ENCODE measurements around the gene RSPH10B2.
"Not testable (repeated sequence)": the region's sequence is repeated elsewhere in the genome, so short reads cannot be mapped to it uniquely, and the experiment has no call there.

DNA sequence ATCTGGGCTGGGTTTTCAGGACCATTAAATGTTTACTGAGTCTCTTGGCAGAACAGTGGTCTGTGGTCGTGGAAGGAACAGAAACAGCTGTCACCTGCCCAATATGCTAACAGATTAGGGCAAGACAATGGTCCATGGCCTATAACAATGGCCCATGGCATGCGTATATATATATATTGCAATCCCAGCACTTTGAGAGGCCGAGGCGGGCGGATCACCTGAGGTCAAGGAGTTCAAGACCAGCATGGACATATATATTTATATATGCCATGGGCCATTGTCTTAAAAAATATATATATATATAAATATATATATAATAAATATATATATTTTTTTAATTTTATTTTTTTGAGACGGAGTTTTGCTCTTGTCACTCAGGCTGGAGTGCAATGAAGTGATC is 27.7 kb downstream of the RSPH10B2 start:
- TF ChIP-seq, protein P1, sequence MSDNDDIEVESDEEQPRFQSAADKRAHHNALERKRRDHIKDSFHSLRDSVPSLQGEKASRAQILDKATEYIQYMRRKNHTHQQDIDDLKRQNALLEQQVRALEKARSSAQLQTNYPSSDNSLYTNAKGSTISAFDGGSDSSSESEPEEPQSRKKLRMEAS (IDR thresholded peaks at IDR 0.05) = not testable (repeated sequence)
- TF ChIP-seq, protein P2, sequence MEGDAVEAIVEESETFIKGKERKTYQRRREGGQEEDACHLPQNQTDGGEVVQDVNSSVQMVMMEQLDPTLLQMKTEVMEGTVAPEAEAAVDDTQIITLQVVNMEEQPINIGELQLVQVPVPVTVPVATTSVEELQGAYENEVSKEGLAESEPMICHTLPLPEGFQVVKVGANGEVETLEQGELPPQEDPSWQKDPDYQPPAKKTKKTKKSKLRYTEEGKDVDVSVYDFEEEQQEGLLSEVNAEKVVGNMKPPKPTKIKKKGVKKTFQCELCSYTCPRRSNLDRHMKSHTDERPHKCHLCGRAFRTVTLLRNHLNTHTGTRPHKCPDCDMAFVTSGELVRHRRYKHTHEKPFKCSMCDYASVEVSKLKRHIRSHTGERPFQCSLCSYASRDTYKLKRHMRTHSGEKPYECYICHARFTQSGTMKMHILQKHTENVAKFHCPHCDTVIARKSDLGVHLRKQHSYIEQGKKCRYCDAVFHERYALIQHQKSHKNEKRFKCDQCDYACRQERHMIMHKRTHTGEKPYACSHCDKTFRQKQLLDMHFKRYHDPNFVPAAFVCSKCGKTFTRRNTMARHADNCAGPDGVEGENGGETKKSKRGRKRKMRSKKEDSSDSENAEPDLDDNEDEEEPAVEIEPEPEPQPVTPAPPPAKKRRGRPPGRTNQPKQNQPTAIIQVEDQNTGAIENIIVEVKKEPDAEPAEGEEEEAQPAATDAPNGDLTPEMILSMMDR (IDR thresholded peaks at IDR 0.05 in 2 of 3, conservative IDR thresholded peaks at IDR 0.05 in 1 of 3; ENCODE audit: borderline replicate concordance in 1 of 3, insufficient read depth in 1 of 3, low read depth in 2 of 3, low read length in 2 of 3) = not testable (repeated sequence)
- TF ChIP-seq ZFX (IDR thresholded peaks at IDR 0.05); EGR1 (IDR thresholded peaks at IDR 0.05; ENCODE audit: low read depth); POLR2AphosphoS5 (IDR thresholded peaks at IDR 0.05; ENCODE audit: low read depth, low read length); SIN3A (IDR thresholded peaks at IDR 0.05; ENCODE audit: low read depth); EZH2 (IDR thresholded peaks at IDR 0.05); EZH2phosphoT487 (IDR thresholded peaks at IDR 0.05; ENCODE audit: borderline replicate concordance); POLR2A (IDR thresholded peaks at IDR 0.05; ENCODE audit: borderline replicate concordance, extremely low read depth, insufficient read depth, insufficient read length); CEBPB (IDR thresholded peaks at IDR 0.05; ENCODE audit: low read depth); TCF7L2 (IDR thresholded peaks at IDR 0.05; ENCODE audit: borderline replicate concordance, extremely low read depth, insufficient read depth, insufficient read length); JUND (IDR thresholded peaks at IDR 0.05); ELF1 (IDR thresholded peaks at IDR 0.05; ENCODE audit: borderline replicate concordance, low read depth): not testable (repeated sequence)
- TF ChIP-seq, protein P3, sequence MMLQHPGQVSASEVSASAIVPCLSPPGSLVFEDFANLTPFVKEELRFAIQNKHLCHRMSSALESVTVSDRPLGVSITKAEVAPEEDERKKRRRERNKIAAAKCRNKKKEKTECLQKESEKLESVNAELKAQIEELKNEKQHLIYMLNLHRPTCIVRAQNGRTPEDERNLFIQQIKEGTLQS (IDR thresholded peaks at IDR 0.05) = not testable (repeated sequence)

Measured in HCT116 (cell line).